K562 (cell line): Measurements from ENCODE around the gene HES4. TPM values are rescaled to one million over a fixed set of nuclear protein-coding genes. Genes with fewer than 3 reads are reported as not detected.

Experiments used
- CCNT2 ChIP-seq: IDR thresholded peaks from 2 replicates; pipeline ENCODE4 v1.6.1; 2011; ENCODE audit warnings: borderline replicate concordance, low read depth, mild to moderate bottlenecking, moderate library complexity, mixed read lengths, low read length; ENCODE audit not compliant: insufficient read length; ENCODE audit errors: extremely low read depth
- CHD2 ChIP-seq: IDR thresholded peaks from 2 replicates; pipeline ENCODE4 v1.6.1; 2011; ENCODE audit warnings: low read depth, low read length
- KDM1A ChIP-seq, 2 experiments: fragments of 450-650 bp; IDR thresholded peaks; 2 replicates each; pipeline ENCODE4 v1.6.1; 2016; ENCODE audit warnings: mild to moderate bottlenecking in 2 of 2
- PRDM10 ChIP-seq: fragments of 450-650 bp; IDR thresholded peaks from 2 replicates; pipeline ENCODE4 v1.6.1; 2018; ENCODE audit not compliant: partially characterized antibody
- SNIP1 ChIP-seq: fragments of 450-650 bp; IDR thresholded peaks from 2 replicates; pipeline ENCODE4 v1.7.1; 2017; ENCODE audit warnings: low read depth, mild to moderate bottlenecking
- ZBTB43 ChIP-seq: sonication (generic); formaldehyde crosslinking; IDR thresholded peaks from 2 replicates; pipeline ENCODE4 v1.8.0; 2023; ENCODE audit warnings: mild to moderate bottlenecking, missing genetic modification reagents
- ZNF217 ChIP-seq: sonication (generic); formaldehyde crosslinking; IDR thresholded peaks from 2 replicates; pipeline ENCODE4 v1.8.0; 2022; ENCODE audit warnings: mild to moderate bottlenecking, missing genetic modification reagents
- polyA plus RNA-seq, 8 experiments: library from polyadenylated mRNA; depleted of rRNA in 4 of 8; stranded (reverse) in 5 of 8; unstranded in 3 of 8; fragments of >200 nt; fragmentation: Nextera tagmentation in 2 of 8; fragmentation: Illumina TruSeq in 1 of 8; extraction: Ambion mirVana in 2 of 8; extraction: Trizol in 1 of 8; gene quantifications; 2 replicates each; pipeline versions ENCODE4 v1.2.1 to v1.2.3, GENCODE V29; 2011 to 2014; ENCODE audit warnings: inconsistent platforms in 1 of 8, missing spikeins in 1 of 8
- total RNA-seq, 7 experiments: library from RNA; depleted of rRNA in 6 of 7; stranded (reverse); fragments of >200 nt in 6 of 7; fragmentation: Illumina TruSeq in 2 of 7; extraction: Trizol in 2 of 7; gene quantifications; 2 replicates each; pipeline versions ENCODE4 v1.2.1 to v1.2.3, GENCODE V29; 2011 to 2021; ENCODE audit warnings: low replicate concordance in 1 of 7
- TF ChIP-seq, protein P1 (sequence below), 3 experiments: IDR thresholded peaks in 2 of 3; conservative IDR thresholded peaks in 1 of 3; 2 replicates each; pipeline ENCODE4 v1.5.1; 2011 to 2012; ENCODE audit warnings: low read length in 3 of 3, mild to moderate bottlenecking in 3 of 3, control low read depth in 2 of 3, improper control_type of control experiment in 1 of 3, inconsistent platforms in 1 of 3, low read depth in 1 of 3, mixed read lengths in 1 of 3, moderate library complexity in 1 of 3; ENCODE audit not compliant: insufficient read depth in 2 of 3
- TF ChIP-seq, protein P2 (sequence below), 2 experiments: fragments of 450-650 bp in 1 of 2; sonication (generic) in 1 of 2; formaldehyde crosslinking in 1 of 2; IDR thresholded peaks; 2 replicates each; pipeline versions ENCODE4 v1.7.1 to v1.9.0; 2016 to 2022; ENCODE audit warnings: inconsistent platforms in 1 of 2, mild to moderate bottlenecking in 1 of 2, missing genetic modification reagents in 1 of 2

Gene HES4
- total and polyA plus RNA-seq, 9 of the 15 experiments (the other 6 are each of a cell fraction or from before 2014, with no cell fraction given), result 0.21 to 43.7 (median 5.3) TPM; not detected in 2

- TF ChIP-seq, protein P1, sequence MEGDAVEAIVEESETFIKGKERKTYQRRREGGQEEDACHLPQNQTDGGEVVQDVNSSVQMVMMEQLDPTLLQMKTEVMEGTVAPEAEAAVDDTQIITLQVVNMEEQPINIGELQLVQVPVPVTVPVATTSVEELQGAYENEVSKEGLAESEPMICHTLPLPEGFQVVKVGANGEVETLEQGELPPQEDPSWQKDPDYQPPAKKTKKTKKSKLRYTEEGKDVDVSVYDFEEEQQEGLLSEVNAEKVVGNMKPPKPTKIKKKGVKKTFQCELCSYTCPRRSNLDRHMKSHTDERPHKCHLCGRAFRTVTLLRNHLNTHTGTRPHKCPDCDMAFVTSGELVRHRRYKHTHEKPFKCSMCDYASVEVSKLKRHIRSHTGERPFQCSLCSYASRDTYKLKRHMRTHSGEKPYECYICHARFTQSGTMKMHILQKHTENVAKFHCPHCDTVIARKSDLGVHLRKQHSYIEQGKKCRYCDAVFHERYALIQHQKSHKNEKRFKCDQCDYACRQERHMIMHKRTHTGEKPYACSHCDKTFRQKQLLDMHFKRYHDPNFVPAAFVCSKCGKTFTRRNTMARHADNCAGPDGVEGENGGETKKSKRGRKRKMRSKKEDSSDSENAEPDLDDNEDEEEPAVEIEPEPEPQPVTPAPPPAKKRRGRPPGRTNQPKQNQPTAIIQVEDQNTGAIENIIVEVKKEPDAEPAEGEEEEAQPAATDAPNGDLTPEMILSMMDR (IDR thresholded peaks at IDR 0.05 in 2 of 3, conservative IDR thresholded peaks at IDR 0.05 in 1 of 3; ENCODE audit: insufficient read depth in 2 of 3, low read depth in 1 of 3, low read length in 3 of 3), result peak; percentile 40 to 74 (median 59); a peak in 4 of 6 replicates
- peak; percentile 63 for TF ChIP-seq CCNT2
- TF ChIP-seq PRDM10, result no peak
- no peak for TF ChIP-seq SNIP1
- TF ChIP-seq ZBTB43 (CRISPR knock-in tag), result no peak
- TF ChIP-seq KDM1A (IDR thresholded peaks at IDR 0.05), result peak; percentile 49 to 77; a peak in 3 of 4 replicates
- TF ChIP-seq ZNF217 (CRISPR knock-in tag), result no peak
- TF ChIP-seq, protein P2, sequence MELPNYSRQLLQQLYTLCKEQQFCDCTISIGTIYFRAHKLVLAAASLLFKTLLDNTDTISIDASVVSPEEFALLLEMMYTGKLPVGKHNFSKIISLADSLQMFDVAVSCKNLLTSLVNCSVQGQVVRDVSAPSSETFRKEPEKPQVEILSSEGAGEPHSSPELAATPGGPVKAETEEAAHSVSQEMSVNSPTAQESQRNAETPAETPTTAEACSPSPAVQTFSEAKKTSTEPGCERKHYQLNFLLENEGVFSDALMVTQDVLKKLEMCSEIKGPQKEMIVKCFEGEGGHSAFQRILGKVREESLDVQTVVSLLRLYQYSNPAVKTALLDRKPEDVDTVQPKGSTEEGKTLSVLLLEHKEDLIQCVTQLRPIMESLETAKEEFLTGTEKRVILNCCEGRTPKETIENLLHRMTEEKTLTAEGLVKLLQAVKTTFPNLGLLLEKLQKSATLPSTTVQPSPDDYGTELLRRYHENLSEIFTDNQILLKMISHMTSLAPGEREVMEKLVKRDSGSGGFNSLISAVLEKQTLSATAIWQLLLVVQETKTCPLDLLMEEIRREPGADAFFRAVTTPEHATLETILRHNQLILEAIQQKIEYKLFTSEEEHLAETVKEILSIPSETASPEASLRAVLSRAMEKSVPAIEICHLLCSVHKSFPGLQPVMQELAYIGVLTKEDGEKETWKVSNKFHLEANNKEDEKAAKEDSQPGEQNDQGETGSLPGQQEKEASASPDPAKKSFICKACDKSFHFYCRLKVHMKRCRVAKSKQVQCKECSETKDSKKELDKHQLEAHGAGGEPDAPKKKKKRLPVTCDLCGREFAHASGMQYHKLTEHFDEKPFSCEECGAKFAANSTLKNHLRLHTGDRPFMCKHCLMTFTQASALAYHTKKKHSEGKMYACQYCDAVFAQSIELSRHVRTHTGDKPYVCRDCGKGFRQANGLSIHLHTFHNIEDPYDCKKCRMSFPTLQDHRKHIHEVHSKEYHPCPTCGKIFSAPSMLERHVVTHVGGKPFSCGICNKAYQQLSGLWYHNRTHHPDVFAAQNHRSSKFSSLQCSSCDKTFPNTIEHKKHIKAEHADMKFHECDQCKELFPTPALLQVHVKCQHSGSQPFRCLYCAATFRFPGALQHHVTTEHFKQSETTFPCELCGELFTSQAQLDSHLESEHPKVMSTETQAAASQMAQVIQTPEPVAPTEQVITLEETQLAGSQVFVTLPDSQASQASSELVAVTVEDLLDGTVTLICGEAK (IDR thresholded peaks at IDR 0.05), result no peak
- TF ChIP-seq, protein P2 (CRISPR knock-in tag; IDR thresholded peaks at IDR 0.05), result no peak
- TF ChIP-seq CHD2, result no peak; the same call in 1 of the 2 replicates
These were observed 19.5 kb upstream of the HES4 start (continued) for GRCh38 chr1:1019122-1019999.
